HTR-8/SVneo (cell line): Measurements from ENCODE around the gene CLPTM1L.
A peak's percentile ranks its signal among the peaks of the same experiment; 100 is the strongest.

Experiments used
- DNase-seq: peaks from one replicate; pipeline ENCODE4 v3.0.0; 2011; ENCODE audit warnings: low spot score, mixed read lengths; ENCODE audit not compliant: insufficient read length
- FAIRE-seq: peaks from 2 replicates; lab custom pipeline; 2011; peaks lifted over from hg19 to GRCh38; lab: Jason Lieb, UNC

Gene CLPTM1L, protein sequence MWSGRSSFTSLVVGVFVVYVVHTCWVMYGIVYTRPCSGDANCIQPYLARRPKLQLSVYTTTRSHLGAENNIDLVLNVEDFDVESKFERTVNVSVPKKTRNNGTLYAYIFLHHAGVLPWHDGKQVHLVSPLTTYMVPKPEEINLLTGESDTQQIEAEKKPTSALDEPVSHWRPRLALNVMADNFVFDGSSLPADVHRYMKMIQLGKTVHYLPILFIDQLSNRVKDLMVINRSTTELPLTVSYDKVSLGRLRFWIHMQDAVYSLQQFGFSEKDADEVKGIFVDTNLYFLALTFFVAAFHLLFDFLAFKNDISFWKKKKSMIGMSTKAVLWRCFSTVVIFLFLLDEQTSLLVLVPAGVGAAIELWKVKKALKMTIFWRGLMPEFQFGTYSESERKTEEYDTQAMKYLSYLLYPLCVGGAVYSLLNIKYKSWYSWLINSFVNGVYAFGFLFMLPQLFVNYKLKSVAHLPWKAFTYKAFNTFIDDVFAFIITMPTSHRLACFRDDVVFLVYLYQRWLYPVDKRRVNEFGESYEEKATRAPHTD

DNA sequence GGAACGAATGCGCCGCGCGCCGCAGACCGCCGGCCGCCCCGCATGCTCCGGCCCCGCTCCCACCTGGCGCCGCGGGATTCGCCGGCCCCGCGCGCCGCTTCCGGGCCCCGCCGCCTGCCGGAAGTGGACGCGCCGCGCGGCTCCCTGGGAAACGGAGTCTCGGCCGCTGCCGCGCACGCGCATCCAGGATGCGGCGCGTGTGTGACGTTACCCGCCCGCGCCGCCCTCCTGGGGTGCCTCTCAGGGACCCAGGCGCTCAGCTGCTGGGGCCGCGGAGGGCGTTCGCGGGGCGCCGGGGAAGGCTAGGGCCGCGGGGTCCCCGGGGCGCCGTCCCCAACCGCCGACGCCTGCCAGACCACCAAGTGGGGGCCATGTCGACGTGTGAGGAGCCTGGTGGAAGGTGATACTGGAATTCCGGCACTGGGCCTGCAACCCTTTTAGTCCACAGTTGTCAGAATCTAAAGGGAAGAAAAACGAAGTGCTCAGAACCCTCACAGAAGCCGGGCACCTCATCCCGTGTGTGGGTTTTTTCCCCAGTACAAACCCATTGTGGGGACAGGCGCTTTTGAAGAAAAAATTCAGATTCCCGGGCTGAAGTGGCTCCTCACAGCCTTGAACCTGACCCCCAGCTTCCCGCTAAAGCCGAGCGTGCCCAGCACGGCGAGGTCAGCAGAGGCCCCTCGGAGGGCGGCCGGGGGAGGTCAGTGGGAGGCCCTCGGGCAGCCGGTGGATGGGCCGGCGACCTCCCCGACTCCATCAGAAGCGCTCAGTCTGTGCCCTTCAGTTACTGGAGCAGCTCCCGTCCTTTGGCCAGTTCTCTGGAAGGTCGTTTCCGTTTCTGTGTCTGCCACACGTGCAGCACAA lies at the start of gene CLPTM1L:
Gene CLPTM1L, minus strand, starts transcription at position 125 of the 864 bp plus-strand sequence. CDS start 258 bp downstream, outside the sequence.
- DNase-seq (peak; percentile 100), FAIRE-seq (peak; percentile 76)

DNA sequence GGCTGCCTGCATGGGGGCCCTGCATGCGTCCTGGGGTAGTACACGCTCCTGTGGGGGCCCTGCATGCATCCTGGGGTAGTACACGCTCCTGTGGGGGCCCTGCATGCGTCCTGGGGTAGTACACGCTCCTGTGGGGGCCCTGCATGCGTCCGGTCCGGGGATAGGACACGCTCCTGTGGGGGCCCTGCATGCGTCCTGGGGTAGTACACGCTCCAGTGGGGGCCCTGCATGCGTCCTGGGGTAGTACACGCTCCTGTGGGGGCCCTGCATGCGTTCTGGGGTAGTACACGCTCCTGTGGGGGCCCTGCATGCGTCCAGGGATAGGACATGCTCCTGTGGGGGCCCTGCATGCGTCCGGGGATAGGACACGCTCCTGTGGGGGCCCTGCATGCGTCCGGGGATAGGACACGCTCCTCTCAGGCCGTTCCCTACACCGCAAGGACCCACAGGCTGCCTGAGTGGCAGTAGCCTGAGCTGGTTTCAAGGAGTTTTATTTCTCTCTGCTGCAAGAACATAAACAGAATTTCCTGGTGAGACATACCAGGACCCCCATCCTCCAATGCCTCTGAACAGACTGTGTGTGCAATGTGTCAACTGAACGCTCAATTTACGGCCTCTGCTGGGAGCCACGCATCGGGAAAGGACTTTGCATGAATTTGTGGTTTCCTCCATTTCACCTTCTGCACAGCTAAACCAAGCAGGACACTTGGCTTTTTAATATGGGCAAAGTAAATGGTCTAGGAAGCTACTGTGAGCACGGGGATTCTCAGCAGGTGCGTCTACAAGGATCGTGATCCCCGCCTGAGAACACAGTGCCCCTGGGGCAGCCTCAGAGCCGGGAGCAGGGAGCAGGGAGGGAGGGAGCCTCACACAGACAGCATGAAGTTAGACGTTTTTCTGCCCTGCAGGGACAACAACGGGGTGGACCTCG lies 48.9 kb upstream of the CLPTM1L start:
- DNase-seq, result no peak
- FAIRE-seq, result no peak

DNA sequence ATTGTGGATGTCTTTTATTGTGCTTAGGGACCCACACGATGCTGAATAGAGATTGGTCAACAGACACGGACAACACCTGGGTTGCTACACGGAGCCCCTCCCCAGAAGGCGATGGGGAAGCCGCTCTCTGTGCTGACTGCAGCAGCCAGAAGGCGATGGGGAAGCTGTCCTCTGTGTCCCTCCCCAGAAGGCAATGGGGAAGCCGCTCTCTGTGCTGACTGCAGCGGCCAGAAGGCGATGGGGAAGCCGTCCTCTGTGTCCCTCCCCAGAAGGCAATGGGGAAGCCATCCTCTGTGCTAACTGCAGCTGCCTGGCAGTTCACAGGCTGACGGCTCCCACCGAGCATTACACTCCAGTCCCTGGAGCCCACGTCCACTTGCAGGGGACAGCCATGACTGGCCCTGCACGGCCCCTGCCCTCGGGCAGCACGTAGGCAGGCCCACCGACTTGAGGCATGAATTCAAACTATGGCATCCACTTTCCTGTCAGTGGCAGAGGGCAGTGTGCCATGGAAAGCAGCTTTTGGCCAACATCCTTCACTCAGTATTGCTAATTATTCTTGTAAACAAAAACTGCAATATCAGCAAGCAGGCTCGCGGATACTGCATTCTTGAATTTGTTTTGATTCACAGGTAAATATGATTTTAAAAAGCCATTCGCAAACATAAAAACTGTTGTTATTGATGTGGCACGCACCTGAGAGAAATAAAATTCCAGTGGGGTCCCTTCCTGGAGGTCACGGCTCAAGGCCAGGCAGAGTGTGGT lies 48.1 kb upstream of the CLPTM1L start:
- DNase-seq (no peak), FAIRE-seq (no peak)

DNA sequence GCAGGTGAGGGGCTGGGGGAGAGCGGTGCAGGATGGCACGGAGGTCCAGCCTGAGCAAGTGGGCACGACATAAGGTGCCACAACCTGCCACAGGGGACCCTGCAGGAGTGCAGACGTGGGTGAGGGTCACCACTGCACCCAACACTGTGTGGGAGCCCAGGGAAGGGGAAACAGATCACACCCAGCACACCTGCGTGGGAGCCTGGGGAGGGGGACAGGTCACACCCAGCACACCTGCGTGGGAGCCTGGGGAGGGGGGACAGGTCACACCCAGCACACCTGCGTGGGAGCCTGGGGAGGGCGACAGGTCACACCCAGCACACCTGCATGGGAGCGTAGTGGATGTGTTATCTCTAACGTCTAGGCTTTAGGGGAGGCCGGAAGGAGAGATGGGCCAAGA lies 47.4 kb upstream of the CLPTM1L start:
- FAIRE-seq, result peak; percentile 23
- DNase-seq, result no peak

DNA sequence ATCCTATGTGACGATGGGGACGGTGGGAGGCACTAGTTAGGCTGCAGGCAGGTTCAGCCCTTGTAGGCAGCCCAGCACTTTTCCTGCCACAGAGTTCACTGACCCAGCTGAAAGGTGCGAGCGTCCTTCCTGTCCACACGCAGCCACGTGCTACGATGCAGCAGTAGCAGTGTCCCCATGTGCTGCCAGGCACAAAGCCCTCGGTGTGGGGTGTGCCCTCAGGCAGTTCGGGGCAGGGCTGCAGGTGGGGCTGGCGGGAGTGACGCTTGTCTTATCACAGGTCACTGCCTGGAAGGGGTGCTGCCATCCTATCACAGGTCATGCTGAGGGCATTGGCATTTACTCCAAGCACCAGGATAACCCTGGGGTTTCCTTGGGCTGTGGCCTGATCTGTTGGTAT lies 46.8 kb upstream of the CLPTM1L start:
- DNase-seq, result no peak
- FAIRE-seq, result peak; percentile 23

DNA sequence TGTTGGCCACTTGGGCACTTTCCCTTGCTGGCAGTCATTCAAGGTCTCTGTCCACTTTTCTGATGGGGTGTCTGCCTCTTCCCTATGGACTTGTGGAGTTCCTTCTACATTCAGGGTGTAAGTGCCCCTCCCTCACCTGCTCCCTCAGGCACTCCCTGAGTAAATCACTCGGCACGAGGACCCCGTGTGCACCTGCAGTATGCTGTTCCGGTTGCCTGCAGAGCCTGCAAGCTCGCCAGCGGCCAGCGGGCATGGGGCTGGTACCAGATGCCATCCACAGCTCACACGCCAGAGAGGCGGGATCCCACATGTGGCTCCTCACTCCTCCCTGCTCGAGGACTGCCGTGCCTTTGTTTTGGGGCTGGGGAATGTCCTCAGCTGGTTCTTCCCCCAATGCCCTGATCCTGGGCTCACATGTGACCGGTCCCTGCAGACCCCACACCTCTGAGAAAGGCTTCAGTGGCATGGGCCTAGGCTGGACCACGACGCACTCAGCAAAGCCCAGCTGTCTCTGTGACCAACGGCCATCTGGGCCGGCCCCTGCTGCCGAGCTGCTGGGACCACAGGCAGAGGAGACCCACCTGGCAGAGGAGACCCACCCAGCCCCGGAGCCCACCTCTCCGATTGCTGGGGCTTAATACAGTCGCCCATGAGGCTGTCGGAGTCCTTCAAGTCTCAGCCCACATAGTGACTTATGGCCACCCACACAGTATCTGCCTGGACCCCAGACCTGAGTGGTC lies 46.1 kb upstream of the CLPTM1L start:
- FAIRE-seq, result no peak
- no peak for DNase-seq

DNA sequence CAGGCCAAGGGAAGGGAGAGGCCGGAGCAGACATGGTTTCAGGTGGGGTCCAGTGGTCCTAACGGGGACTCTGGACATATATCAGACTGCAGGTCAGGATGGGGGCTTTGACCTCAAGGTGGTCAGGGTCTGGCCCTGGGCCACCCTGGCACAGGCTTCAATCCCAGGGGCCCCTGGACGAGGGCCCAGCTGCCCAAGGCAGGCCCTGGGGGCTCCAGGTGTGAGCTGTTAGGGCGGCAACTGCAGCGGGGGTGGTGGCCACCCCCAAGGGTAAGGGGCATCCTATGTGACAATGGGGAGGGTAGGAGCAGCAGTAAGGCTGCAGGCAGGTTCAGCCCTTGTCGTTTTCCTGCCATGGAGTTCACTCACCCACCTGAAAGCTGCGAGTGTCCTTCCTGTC lies 45.4 kb upstream of the CLPTM1L start:
- no peak for FAIRE-seq
- DNase-seq, result no peak

DNA sequence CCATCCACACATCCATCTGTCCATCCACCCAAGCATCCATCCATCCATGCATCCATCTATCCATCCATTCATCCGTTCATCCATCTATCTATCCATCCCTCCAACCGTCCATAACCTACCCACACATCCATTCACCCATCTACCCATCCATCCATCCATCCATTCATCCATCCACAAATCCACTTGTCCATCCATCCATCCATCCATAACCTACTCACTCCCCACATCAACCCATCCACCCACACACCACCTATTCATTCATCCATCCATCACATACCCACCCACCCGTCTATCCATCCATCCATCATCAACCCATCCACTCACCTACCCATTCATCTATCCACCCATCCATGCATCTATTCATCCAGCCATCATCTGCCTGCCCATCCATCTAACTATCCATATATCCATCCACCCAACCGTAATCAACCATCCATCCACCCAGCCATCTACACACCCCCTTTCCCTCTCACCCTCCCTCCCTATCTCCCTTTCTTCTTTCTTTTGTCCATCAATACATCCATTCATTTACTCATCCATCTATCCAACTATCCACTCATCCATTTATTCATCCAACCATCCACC lies 43.6 kb upstream of the CLPTM1L start:
- peak; percentile 89 for FAIRE-seq
- DNase-seq, result no peak

DNA sequence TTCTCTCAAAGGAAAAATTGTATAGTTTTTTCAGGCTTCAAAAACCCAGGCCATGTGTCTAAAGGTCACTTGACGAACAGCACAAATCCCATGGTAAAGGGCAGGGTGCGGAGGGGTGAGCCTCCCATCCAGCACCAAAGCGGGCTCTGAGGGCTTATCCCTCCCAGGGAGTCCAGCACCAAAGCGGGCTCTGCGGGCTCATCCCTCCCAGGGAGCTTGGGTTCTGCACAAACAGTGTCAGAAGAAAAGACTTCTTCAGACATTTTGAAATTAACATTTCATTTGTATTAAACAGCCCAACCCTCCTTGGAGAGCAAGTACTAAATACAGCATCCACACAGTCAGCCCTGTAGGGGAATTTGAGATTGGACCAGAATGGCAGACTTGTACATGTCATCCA lies 43.0 kb upstream of the CLPTM1L start:
- FAIRE-seq (no peak), DNase-seq (no peak)

DNA sequence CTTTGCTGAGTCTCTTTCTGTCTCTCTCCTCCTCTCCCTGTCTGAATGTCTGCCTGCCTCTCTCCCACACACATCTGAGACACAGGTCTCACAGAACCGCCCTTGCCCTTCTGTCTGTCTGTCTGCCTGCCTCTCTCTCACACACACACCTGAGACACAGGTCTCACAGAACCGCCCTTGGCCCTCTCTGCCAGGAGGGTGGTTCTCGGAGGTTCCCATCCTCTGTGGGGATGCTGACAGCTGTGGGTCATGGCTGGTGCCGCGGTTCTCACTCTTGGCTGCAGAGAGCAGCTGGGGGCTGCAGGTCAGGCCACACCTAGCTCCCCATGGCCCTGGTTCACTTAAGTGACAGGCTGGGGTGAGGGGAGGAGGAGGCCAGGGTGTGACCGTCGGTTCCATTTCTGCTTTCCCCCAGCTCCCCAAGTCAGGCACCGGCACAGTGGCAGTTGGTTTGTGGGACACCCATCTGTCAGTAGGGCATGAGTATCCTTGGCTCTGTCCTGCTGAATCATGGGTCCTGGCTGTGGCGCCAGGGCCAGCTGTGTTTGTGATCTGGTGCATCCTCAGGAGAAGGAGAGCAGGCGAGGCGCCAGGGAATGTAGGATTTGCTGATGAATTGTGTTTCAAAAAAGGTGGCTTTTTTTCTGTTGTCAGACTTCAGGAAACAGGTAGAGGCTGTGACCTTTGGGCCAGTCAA lies 42.3 kb upstream of the CLPTM1L start:
- FAIRE-seq (no peak), DNase-seq (no peak)

DNA sequence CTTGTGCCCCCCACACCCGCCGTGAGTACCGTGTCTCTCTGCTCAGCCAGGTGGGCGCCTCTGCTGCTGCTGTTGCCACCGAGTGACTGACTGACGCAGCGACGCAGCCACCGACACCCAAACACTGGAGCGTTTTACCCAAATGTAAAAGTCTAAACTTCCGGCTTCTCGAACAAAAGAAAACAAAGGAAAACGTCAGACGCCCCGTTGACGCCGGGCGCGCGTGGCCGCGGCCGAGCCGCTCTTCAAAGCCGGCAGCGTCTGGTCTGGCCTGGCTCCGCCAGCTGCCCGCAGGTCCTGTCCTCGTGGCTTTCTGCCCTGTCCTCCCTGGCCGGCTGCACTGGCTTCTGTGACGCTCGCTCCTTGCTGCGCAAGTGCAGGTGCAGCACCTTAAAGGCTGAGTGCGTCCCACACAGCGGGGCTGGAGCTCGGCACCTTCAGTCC lies 41.4 kb upstream of the CLPTM1L start:
- DNase-seq, result peak; percentile 42

DNA sequence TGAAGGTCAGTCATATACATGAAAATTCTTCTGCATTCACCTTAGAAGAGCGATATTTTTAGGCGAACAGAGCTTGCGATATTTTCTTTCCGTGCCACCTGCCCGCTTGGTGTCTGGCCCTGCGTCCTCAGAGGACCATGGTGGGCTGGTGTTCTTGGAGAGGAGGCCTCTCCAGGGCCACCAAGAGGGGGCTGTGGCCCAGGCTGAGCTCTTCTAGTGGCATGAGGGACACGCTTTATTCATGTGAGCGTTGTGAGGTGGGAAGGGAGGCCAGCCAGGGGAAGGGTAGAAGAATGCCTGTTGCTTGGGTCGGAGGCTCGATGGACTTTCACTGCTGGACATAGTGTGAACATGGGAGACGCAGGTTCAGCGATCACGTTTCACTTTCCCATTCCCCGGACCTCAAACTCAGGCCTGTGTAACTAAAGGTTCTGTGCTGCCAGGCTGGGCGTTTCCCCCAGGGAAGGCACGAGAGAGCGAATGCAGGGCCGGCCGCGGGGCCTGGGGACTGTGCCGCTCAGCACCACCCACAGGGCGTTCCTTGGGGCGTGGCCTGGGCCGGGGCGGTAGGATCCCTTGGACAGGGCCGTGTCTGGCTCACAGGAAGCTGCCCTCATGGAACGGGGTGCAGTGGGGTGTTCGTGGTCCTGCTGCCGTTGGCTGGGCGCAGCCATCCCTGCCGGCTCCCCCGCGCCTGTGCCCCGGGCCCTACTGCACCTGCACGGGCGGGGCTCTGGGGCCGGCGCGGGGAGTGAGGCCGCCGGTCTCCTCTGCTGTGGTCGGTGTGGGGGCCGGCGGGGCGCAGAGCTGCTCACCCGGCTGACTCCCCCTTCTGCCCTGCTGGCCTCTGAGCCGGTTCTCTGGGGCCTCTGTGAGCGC lies 40.7 kb upstream of the CLPTM1L start:
- peak; percentile 89 for FAIRE-seq
- DNase-seq, result peak; percentile 89

More for the DNA sequence above, 41.4 kb upstream of the CLPTM1L start:
- FAIRE-seq, result peak; percentile 71

DNA sequence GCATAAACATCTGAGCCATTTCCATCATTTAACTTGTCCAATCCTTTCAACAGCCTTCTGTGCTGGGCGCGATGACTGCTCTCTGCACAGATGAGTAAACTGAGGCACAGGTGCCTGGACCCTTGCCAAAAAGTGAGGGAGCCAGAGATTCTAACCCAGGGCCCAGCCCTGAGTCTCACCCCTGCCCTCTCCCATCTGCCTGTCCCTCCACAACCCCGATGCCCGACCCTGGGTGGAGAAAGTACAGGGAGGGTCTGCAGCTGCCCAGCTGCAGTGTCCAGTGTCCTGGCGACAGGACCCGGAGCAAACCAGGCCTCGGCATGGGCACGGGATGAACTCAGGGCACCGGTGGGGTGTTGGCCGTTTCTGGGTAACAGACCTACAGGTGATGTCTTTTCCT lies 39.6 kb upstream of the CLPTM1L start:
- no peak for FAIRE-seq
- no peak for DNase-seq

DNA sequence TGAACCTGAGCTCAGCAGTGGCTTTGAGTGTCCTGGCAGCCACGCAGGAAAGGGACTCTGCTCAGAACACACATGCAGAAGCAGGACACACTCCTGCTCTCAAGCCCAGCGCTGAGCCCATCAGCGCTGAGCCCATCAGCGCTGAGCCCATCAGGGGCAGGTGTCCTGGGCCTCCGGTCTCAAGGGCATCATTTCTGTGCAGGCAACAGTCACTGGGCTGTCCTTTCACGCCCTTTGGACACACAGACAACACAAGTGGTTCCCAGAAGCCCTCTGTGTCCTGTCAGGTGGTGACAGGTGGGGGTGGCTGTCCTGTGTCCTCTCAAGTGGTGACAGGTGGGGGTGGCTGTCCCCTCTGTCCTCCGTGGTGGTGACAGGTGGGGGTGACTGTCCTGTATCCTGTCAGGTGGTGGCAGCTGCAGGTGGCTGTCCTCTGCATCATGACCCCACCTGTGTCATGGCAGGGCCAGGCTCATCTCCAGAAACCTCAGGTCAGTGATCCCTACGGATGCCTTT lies 39.0 kb upstream of the CLPTM1L start:
- no peak for DNase-seq
- FAIRE-seq, result no peak

DNA sequence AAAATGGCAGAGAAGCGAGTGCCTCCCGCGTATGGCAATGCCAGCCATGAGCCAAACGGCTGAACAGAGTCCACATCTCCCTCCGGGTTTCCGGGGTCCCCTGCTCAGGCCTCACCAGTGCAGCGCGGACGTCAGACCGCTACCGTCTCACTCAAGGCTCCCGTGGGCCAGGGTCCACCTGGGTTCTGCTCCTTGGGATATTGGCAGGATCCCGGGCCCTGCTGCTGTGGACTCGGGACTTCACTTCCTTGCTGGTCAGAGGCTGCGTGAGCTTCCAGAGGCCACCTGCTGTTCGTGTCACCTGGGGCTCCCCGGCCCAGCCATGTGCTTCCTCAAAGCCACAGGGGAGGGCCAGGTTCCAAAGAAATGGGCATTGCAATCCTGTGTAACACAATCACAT lies 38.4 kb upstream of the CLPTM1L start:
- FAIRE-seq (peak; percentile 66), DNase-seq (no peak)

DNA sequence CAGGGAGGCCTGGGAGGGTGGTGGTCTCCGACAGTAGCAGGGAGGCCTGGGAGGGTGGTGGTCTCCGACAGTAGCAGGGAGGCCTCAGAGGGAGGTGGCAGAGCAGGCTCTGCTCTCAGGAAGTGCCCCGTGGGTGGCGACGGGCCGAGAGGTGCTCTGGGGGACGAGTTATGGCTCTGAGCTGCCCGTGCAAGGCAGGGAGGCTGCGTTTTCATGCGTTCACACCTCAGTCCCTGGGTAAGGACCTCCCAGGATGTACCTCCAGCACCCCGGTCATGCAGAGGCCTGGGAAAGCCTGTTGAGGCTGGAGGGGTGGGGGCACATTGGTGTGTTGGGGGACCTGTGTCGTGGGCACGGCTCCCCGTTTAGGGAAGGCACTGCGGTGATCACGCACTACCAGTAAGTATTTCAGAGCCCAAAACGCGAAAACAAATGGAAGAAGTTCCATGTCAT lies 37.4 kb upstream of the CLPTM1L start:
- DNase-seq, result no peak
- FAIRE-seq, result no peak
